K562 (cell line): ENCODE results near the gene UGP2. TPM values are rescaled to one million over a fixed set of nuclear protein-coding genes. Genes with fewer than 3 reads are reported as not detected.

Experiments used
- ELF1 ChIP-seq: fragments of 200-800 bp; sonication (Bioruptor generic); IDR thresholded peaks from 2 replicates; pipeline ENCODE4 v1.6.1; 2016; ENCODE audit warnings: missing genetic modification characterization, missing compliant biosample characterization
- HNRNPH1 ChIP-seq: fragments of 200-400 bp; formaldehyde crosslinking; optimal IDR thresholded peaks from 2 replicates; pipeline ENCODE3; 2017; ENCODE audit warnings: low read depth, mild to moderate bottlenecking, low read length, moderate library complexity
- ID3 ChIP-seq, 2 experiments: fragments of 250-450 bp in 1 of 2; fragments of 450-650 bp in 1 of 2; sonication (Bioruptor Pico) in 1 of 2; IDR thresholded peaks; 2 replicates each; pipeline versions ENCODE4 v1.6.1 to v1.8.0; 2016 to 2021; ENCODE audit warnings: mild to moderate bottlenecking in 2 of 2, moderate library complexity in 2 of 2, missing compliant biosample characterization in 1 of 2, missing genetic modification characterization in 1 of 2
- IFI16 ChIP-seq: fragments of 250-450 bp; sonication (Bioruptor Pico); IDR thresholded peaks from 2 replicates; pipeline ENCODE4 v2.1.2; 2022; ENCODE audit warnings: mild to moderate bottlenecking, inconsistent platforms
- MGA ChIP-seq: fragments of 450-650 bp; IDR thresholded peaks from 2 replicates; pipeline ENCODE4 v1.6.1; 2016; ENCODE audit warnings: mild to moderate bottlenecking, moderate library complexity
- PHTF2 ChIP-seq: fragments of 250-450 bp; sonication (Bioruptor Pico); IDR thresholded peaks from 2 replicates; pipeline ENCODE4 v1.5.0; 2021; ENCODE audit warnings: mild to moderate bottlenecking
- RNF2 ChIP-seq: sonication (generic); IDR thresholded peaks from 2 replicates; pipeline ENCODE4 v1.6.1; 2016
- SMARCB1 ChIP-seq: IDR thresholded peaks from 2 replicates; pipeline ENCODE4 v1.6.1; 2011; ENCODE audit warnings: improper control_type of control experiment, low read depth; ENCODE audit not compliant: insufficient read length
- THRAP3 ChIP-seq: fragments of 450-650 bp; IDR thresholded peaks from 2 replicates; pipeline ENCODE4 v1.6.1; 2016; ENCODE audit warnings: mild to moderate bottlenecking, inconsistent platforms, borderline replicate concordance
- ZNF3 ChIP-seq: fragments of 250-450 bp; sonication (Bioruptor Pico); IDR thresholded peaks from 2 replicates; pipeline ENCODE4 v1.5.0; 2021; ENCODE audit warnings: mild to moderate bottlenecking, moderate library complexity
- ZNF79 ChIP-seq: fragments of 250-450 bp; sonication (Bioruptor Pico); IDR thresholded peaks from 2 replicates; pipeline ENCODE4 v1.4.0; 2020; ENCODE audit warnings: low read depth, mild to moderate bottlenecking, moderate library complexity
- polyA plus RNA-seq, 8 experiments: library from polyadenylated mRNA; depleted of rRNA in 4 of 8; stranded (reverse) in 5 of 8; unstranded in 3 of 8; fragments of >200 nt; fragmentation: Nextera tagmentation in 2 of 8; fragmentation: Illumina TruSeq in 1 of 8; extraction: Ambion mirVana in 2 of 8; extraction: Trizol in 1 of 8; gene quantifications; 2 replicates each; pipeline versions ENCODE4 v1.2.1 to v1.2.3, GENCODE V29; 2011 to 2014; ENCODE audit warnings: inconsistent platforms in 1 of 8, missing spikeins in 1 of 8
- total RNA-seq, 7 experiments: library from RNA; depleted of rRNA in 6 of 7; stranded (reverse); fragments of >200 nt in 6 of 7; fragmentation: Illumina TruSeq in 2 of 7; extraction: Trizol in 2 of 7; gene quantifications; 2 replicates each; pipeline versions ENCODE4 v1.2.1 to v1.2.3, GENCODE V29; 2011 to 2021; ENCODE audit warnings: low replicate concordance in 1 of 7

Gene UGP2
- total and polyA plus RNA-seq, 9 of the 15 experiments (the other 6 are each of a cell fraction or from before 2014, with no cell fraction given): 25.2 to 69.3 (median 58.9) TPM

GRCh38 chr2:63879876-63880433, 38.3 kb downstream of the UGP2 start (continued):
- TF ChIP-seq MGA (no peak), PHTF2 (CRISPR knock-in tag) (no peak), RNF2 (no peak), ELF1 (no peak), SMARCB1 (no peak), HNRNPH1 (no peak), ID3 (CRISPR knock-in tag; IDR thresholded peaks at IDR 0.05) (no peak), ID3 (tag; IDR thresholded peaks at IDR 0.05) (no peak), THRAP3 (no peak), ZNF79 (CRISPR knock-in tag) (no peak), ZNF3 (CRISPR knock-in tag) (no peak), IFI16 (no peak)
